NCI-H460 (cell line): Measurements from ENCODE around the gene PGM5. TPM values are rescaled to one million over a fixed set of nuclear protein-coding genes. Genes with fewer than 3 reads are reported as not detected.
"Not testable (repeated sequence)": the region's sequence is repeated elsewhere in the genome, so short reads cannot be mapped to it uniquely, and the experiment has no call there.

ENCODE experiments used
- DNase-seq: peaks from one replicate; pipeline ENCODE4 v3.0.0-alpha.2; 2016; ENCODE audit warnings: low read depth; ENCODE audit errors: extremely low read depth
- polyA plus RNA-seq: library from polyadenylated mRNA; depleted of rRNA; stranded (reverse); fragments of >200 nt; gene quantifications from 2 replicates; pipeline ENCODE4 v1.2.3, GENCODE V29; 2014; cell fraction: nucleus; rRNA removed
- total RNA-seq: library from RNA; depleted of rRNA; stranded (reverse); fragments of >200 nt; shearing (Covaris generic); gene quantifications from 2 replicates; pipeline ENCODE4 v1.2.3, GENCODE V29; 2014; rRNA removed

The PGM5 gene
- 0.07 TPM in 1 of 2 replicates, not detected in the other for total RNA-seq
- polyA plus RNA-seq = not detected in 2 replicates

DNA sequence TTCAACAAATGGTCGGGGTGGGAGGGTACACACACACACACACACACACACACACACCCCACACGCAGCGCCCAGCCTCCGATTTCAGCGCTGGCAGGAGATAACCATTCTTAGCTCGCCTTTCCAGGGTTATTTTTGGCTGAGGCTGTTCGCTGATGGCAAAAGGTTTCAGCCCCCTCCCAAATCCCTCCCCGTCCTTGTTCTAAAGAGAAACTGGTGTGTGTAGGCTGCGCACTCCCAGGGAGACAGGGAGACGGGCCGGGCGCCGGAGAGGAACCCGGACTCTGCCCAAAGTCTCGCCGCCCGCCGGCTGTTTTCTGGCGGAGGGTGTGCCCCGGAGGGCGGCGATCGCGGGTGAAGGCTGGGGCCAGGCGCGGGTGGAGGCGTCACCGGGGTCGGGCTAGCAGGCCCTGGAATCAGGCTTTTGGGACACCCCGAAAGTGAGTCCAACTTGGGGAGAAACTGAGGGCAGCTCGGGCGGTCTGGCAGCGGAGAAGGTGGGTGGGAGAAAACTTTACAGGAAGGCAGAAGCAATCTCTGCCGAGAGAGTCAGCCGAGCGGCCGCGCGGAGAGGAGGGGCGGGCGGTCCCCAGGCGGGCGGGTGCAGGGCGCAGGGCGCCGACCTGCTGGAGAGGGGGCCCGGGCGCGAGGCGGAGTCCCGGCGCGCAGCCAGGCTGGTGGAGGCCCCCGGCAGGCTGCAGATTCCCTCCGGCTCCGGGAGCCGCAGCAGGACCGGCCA, at the start of gene PGM5:
TSS of gene PGM5 (plus strand) at position 232 of the 739 bp plus-strand sequence. CDS start 517 bp downstream, outside the sequence.
- not testable (repeated sequence) for DNase-seq

DNA sequence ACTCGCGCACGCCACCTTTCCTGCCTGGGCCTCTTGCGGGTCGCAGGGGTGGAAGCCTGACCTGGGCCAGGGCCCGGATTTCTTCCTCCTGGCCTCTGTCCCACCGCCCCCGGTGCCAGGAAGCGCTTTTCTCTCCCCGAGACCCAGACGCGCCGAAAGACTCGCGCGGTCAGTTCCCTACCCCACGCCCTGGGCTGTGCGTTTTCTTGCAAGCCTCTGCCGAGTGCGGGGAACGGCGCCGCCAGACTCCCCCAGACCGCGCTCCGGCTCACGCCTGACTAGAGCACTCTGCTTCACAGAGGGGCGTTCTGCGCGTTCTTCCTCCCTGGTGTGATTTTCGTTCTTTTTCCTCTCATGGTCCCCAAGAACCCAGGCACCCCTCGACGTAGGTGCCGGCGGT, 49.3 kb upstream of the PGM5 start:
- DNase-seq = not testable (repeated sequence)

DNA sequence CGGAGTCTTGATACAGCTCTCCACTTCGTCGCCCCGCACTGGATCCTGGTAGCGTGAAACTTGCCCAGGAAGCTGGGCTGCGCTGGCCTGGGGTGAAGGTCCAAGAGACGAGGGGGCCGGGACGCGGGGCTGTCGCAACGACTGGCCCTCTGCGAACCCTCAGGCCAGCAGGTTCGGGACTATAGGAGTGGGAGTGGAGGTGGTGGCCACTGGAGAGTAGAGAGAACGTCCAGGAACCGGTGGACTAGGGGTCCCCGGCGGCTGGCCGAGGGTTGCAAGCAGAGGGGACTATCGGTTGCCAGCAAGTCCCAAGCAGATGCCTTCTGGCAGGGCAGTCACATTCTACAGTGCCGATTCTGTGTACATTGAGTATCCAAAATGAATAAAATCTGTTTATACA, 48.8 kb upstream of the PGM5 start:
- not testable (repeated sequence) for DNase-seq

DNA sequence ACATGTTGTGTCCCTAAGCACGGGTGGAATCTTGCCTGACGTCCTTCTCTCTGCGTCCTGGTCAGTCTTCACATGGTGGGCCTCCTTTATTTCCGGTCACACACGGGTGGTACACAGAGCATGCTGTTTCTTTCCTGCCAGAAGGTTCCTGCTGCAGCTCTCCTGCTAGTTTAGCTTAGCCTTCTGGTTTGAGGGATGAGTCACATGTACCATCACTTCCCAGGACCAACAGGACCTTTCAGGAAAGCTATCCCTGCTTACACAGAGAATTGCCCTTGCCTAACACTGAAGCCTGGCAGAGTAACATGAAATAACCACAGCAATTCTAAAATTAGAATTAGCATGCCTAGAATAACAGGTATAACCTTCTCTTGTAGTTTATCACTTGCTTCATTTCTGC, 45.2 kb upstream of the PGM5 start:
- not testable (repeated sequence) for DNase-seq

DNA sequence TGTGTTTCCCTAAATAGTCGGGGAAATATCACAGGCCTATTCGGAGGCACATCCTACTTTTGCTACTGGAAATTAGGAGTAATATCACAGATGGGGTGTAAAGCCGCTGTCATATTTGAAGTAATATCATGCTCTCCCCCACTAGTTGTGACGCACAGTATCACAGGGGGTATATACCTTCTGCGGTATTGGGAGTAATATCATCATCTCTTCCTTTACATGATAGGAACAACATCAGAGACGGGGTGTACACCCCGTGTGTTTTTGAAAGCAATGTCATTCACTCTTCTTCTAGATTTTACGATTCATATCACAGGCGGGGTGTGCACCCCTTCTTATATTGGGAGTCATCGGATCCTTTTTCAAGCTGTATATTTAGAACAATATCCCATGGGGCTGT, 38.2 kb upstream of the PGM5 start:
- not testable (repeated sequence) for DNase-seq

DNA sequence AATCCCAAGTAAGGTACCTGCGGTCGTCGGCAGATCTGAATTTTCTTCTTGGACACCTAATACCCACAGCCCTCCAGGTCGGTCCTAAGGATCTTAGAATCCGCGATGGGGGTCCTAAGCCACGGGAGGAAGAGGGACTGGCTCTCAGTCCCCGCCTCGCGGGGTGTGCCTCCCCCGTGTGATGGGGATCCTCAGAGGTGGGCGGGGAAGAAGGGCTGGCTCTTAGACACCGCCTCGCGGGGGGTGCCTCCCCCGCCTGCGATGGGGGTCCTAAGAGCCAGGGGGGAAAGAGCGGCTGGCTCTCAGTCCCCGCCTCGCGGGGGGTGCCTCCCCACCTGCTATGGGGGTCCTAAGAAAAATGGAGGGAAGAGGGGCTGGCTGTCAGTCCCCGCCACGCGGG, 32.7 kb upstream of the PGM5 start:
- not testable (repeated sequence) for DNase-seq

DNA sequence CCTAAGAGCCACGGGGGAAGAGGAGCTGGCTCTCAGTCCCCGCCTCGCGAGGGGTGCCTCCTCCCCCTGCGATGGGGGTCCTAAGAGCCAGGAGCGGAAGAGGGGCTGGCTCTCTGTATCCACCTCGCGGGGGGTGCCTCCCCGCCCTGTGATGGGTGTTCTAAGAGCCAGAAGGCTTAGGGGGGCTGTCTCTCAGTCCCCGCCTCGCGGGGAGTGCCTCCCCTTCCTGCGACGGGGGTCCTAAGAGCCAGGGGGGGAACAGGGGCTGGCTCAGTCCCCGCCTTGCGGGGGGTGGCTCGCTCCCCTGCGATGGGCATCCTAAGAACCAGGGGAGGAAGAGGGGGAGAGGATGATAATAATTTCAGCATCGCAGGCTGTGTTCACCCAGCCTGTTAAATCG, 31.9 kb upstream of the PGM5 start:
- DNase-seq = not testable (repeated sequence)

DNA sequence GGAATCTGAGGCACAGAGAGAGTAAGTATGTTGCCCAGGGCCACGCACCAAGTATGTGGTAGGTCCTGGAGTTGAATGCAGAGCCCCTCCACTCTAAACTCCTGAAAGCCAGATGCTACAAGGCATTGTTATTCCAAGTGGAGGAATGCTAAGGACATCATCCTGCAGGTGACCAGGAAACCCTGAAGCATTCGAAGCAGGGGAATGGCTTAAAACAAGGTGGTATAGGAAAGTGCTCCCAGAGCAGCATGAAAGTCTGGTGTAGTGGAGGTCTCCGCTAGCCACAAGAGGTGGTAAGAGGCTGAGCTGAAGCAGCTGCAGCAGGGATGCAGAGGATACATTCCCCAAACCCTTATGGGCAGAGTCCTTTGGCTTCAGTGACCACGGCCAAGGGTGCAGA, 27.3 kb upstream of the PGM5 start:
- DNase-seq = not testable (repeated sequence)

DNA sequence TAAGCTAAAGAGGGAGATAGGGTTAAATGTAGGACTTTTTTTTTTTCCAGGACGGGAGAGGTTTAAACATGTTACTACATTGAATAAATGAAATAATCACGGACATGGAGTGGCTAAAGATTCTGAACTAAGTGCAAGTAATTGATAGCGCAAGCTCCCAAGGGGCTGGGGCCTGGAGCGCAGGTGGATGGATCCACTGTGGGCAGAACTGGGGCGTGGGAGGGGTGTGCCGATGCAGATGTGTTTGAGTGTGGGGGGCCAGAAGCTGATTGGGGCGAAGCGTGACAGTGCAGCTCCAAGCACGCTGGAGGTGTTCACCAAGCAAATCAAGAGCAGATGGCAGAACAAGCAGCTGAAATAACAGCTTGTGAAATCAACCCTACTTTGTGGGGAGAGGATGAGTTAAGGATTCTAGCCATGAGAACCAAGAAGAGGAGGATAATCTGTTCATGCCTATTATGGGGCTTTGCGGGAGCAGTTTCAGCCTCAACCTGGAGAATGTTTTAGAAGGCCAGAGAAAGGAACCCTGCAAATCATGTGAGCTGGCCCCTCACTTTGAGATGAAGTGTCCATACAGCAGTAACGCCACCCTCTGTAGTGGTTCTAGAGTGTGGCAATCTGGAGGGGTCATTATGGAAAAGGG, 25.8 kb upstream of the PGM5 start:
- DNase-seq = not testable (repeated sequence)

DNA sequence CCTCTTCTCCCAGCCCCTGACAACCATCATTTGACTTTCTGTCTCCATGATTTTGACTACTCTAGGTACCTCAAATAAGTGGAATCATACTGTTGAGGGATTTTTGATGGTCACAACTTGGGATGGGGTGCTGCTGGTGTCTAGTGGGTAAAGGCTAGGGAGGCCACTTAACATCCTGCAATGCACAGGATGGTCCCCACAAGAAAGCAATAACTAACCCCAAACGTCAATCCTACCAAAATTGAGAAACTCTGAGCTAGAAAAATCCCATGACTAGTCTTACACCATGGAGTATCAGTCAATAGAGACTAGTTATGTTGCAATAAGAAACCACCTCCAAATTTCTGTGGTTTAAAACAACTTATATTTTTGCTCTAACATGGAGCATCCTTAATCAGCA, 24.3 kb upstream of the PGM5 start:
- not testable (repeated sequence) for DNase-seq

DNA sequence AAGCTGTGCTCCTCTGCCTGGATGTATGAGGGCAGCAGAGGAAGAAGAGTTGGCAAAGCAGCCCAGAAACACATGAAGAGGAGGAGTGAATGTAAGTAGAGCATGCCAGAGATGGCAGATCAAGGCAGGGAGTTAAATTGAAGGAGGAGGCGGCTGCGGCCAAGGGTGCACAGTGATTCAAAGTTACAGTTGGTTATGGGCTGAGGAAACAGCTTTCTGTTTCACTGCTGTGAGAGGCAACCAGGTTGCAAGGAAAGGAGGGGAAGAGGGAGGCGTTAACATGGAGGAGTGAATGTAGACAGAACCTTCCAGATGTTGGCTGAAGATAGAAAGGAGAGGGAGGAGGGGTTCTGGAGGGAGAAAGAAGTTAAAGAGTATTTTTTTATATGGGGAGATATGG, 20.5 kb upstream of the PGM5 start:
- DNase-seq = not testable (repeated sequence)

DNA sequence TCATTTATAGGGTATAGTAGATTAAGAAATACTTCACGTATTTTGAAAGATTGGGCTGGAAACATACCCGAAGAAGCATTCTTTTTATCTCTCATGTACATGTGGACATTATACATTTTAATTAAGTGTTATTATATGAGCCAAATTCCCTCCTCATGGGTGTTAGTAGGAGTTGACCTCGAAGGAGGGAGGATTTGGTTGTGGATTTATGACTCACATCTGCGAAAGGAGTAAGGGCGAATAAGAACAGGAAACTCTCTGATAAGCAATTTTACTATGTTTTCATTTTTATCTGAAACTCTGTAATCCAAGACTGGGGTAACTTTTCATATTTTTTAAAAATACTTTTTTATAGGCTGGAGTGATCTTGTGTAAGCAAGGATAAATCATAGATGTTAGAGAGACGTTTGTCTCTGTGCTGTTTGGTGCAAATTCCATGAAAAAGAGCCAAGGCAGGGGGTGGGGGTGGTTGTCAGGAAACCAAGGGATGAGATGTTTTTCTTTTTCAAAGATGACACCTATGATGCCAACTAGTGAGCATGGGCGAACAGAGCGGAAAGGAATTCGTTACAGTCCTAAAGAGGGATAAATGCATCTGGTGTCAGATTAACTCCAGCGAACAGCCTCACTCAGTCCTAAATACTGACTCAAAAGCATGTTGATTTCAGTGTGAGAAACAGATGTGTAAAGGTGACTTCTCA, 19.6 kb upstream of the PGM5 start:
- not testable (repeated sequence) for DNase-seq

DNA sequence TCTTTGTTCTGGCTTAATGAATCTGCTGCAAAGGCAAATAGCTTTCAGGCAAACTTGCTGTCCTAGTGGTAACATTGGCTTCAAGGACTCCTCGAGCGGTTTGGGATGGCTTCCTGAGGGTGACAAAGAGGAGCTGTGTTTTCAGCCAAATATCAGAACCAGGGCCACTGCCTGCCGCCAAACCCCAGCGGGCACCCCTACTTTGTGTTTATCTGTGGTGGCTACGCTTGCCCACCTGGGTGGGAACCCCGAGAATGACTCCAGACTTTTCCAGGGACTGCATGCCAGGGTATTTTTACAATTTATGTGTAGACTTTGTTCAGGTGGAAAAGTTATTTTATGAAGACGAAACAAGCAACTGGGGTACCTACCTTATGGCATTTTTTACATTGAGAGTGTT, 18.4 kb upstream of the PGM5 start:
- DNase-seq = not testable (repeated sequence)

DNA sequence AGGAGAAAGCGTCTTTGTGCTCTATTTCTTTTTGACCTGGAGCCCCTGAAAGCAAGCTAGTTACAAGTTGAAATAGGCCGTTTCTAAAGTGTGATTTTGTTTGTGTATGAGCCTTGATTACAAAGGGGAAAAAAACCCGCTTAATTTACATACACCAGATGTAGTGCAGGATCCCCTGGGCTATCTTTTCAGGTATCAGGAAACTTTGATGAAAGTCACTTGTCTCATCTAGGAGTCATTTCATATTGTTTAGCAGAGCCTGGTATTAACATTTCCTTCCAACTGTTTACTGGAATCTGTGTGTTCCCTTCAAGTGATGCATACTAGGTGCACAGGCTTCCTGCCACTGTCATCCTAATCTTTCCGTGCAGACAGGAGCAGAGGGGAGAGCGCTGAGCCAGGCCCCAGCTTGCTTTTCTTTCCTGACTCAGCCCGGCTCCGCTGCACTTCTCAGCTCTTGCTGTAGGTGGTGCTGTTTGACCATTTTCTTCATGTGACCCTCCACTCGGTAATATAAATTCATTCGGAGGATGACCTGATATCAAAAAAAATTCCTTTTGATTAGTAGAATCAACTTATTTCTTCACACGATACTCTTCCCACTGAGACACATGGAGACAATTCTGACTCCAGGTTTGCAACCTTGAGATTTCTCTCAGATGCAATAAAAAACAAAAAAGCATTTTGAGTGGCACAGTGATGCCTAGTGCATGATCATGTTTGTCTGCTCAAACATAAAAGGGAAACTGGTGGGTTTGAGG, 14.0 kb upstream of the PGM5 start:
- DNase-seq = not testable (repeated sequence)

DNA sequence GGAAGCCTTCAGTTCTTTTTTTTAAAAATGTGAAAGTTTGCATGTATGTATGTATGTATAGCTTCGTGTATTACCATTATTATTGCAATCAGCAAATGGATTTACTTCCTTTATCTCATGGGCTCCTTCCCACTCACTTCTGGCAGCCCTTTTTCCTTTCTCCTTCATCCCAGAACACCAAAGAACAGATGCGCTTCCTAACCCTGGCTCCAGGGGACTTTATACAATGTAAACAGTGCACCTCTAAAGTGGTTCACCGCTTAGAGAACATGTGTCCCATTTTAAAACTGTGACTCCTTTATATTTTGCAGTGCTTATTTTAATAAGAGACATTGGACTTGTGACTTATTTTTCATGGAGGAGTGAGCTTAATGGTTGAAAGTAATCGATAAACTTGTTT, 13.2 kb upstream of the PGM5 start:
- not testable (repeated sequence) for DNase-seq

DNA sequence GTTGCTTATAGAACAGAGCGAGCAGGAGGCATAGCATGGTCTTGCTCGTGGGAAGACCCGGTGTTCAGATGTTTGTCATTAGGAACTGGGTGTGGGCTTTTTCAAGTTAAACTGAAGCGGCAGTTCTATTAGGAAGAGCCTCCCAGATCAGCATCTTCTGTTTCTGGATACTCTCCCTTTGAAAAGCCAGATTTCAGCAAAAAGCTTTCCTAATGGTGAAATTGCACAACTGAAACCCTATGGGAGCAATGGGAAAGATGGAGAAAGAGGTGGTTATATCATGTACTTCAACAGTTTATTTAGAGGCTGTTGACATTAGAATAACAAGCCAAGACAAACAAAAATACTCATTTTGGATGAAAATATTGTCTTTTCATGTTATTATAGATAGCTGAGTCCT, 12.4 kb upstream of the PGM5 start:
- not testable (repeated sequence) for DNase-seq

DNA sequence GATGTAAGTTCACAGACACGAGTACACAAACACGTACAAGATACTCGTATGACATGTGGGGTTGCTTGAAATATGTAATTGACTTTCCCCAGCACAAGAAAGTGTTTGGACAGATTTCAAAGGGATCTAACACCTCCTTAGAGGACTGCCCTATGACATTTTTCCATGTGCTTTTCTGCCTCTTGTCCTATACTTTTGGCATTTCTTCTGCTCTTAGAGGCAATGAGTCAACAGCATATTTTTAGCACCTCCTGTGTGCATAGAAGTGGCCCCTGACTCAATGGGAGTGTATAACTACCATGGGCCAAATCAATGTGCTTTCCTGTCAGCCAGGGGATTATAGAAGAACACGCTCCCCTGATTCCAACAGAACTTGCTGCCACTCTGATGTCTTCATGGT, 4.7 kb upstream of the PGM5 start:
- DNase-seq = not testable (repeated sequence)

DNA sequence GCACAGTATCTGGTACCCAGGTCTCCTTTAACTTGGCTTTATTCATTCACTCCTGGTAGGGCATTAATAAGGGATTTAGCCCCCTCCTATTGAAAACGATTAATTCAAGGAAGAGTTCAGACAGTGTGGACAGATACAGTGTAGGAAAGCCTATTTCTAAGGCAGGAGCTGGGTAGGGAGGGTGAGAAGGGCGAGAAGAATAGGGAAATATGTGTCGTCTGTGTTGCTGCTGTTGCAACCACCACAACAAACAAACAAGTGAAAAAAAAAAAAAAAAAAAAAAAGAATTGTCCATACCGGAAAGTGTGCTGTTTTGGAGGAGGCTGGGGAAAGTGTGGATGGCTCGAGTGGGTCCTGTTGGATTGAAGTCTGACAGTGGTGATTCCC, 425 bp upstream of the PGM5 start:
- not testable (repeated sequence) for DNase-seq

DNA sequence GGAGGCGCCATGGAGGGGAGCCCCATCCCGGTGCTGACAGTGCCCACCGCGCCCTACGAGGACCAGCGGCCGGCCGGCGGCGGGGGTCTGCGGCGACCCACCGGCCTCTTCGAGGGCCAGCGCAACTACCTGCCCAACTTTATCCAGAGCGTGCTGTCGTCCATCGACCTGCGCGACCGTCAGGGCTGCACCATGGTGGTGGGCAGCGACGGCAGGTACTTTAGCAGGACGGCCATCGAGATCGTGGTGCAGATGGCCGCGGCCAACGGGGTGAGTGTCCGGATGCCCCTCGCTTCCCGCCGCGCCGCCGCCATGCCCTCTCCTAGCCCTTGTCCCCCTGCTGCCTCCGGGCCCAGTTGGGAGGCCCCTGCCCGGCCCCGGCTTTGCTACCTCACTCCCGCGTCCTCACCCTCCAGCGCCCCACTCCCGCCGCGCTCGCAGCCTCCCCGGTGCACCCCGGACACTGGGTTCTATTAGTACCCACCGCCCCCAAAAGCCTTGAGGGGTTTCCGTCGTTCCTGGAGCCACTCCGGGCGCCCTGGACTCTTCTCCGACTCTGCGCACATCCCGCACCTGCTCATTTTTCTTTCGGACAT, 806 bp downstream of the PGM5 start:
- not testable (repeated sequence) for DNase-seq

DNA sequence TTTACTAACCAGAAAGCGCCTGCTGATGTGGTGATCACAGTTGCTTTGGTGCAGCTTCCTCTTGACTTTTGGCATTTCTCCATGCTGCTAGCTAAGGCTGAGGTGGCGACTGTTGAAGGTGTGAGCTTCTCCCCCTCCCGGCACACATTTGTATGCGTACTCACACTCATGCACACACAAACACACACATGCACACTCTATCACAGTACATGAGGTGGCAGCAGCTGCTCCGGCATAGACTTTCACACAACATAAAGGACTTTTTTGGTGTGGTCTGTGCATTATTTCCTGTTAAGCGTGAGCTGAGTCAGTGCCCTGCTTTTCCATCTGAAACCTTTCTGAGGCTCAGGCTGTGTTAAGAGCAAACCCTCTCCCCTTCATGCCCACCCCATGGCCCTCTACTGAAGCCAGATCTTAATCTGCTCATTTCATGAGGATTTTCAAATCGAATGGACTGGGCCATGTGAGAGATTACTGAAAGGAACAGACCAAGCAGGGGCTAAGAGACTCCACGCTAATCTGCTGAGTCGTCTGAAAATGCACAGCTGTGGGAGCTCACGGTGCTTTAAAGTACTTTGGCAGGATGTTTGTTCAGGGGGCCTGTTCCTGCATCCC, 10.6 kb downstream of the PGM5 start:
- not testable (repeated sequence) for DNase-seq
